A204.1 (cell line): Measurements from ENCODE around the gene PGR.
"Not testable (repeated sequence)": the region's sequence is repeated elsewhere in the genome, so short reads cannot be mapped to it uniquely, and the experiment has no call there.

Source experiments
- FAIRE-seq: peaks from 2 replicates; lab custom pipeline; 2012; peaks lifted over from hg19 to GRCh38; lab: Jason Lieb, UNC

Gene PGR

DNA sequence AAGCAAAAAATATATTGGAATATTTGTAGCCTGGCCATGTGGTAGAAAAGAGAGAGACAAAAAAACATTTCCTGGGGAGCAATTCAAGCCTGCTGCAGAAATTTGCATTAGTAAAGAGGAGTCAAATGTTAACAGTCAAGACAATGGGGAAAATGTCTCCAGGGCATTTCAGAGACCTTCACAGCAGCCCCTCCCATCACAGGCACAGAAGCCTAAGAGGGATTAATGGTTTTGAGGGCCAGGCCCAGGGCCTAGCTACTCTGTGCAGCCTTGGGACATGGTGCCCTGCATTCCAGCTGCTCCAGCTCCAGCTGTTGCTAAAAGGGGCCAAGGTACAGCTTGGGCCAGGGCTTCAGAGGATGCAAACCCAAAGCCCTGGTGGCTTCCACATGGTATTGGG is 46.8 kb downstream of the PGR start:
- FAIRE-seq = no peak

DNA sequence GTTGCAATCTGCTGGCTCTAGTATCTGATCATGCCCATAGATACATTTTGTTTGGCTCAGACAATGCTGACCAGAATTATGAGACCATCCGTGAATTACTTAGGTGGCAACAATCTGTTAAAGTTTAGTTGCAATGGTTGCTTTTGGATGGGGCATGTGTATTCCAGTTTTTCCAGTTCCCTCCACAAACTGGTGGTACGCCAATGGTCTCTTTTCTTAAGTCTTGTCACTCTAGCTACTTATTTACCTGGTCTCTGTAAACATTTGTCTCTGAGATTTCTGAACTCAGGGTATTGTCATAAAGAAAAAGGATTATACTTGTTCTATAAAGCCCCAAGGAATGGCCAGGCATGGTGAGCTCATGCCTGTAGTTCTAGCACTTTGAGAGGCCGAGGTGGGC is 65.9 kb downstream of the PGR start:
- no peak for FAIRE-seq

DNA sequence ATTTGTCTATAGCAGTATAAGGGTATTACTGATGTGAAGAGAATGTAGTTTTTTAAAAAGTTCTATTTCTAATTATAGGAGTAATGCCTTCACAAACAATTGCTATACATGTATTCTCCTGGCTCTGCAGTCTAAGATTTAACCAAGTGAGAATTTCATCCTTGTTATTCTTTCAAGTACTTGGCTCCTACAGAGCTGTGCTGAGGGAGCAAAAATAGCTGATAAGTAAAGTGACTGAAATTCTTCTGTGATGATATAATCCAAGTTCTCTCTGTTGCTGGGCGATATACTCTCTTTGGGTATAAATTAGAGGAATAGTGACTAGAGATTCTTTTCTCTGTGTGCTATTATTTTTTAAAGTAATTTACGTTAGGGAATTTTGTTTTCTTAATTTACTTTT is 68.0 kb downstream of the PGR start:
- no peak for FAIRE-seq

DNA sequence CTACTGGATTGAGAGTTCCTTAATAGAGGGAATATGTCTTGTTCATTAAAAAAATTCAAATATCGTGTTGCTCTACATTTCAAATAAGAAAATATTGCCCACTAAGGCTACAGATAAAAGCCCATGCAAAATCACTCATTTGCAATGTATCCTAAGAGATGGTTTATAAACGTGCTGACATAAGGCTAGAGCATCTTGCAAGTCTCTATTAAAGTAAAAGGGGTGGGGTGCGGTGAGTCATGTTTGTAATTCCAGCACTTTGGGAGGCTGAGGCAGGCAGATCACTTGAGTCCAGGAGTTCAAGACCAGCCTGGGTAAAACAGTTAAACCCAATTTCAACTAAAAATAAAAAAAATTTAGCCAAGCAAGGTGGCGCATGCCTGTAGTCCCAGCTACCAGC is 70.3 kb downstream of the PGR start:
- FAIRE-seq = no peak

DNA sequence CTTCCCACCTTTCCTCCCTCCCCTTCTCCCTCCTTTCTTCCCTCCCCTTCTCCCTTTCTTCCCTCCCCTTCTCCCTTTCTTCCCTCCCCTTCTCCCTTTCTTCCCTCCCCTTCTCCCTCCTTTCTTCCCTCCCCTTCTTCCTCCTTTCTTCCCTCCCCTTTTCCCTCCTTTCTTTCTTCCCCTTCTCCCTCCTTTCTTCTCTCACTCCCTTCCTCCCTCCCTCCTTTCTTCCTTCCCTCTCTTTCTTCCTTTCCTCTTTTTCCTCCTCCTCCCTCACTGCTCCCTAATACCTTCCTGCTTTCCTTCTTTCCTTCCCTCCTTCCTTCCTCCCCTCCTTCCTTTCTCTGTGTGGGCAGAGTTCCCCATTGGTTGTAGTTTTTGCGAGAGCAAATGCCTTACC is 76.1 kb downstream of the PGR start:
- no peak for FAIRE-seq

DNA sequence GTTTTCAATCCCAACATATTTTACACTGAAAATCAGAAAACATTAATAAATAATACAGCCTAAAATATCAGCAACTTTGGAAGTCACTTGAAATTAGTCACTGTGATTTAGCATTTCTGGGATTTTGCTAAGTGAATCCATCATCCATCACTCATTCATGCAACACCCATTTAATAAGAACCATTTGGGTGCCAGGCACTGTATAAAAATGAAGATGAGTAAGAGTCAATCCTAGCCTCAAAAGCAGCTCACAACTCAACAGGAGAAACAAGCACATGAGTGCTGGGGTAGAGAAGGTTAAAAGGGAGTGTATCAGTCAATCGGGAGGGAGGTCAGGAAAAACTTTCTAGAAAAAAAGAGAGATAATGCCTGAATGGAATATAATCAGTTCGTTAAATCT is 77.9 kb downstream of the PGR start:
- FAIRE-seq = no peak

DNA sequence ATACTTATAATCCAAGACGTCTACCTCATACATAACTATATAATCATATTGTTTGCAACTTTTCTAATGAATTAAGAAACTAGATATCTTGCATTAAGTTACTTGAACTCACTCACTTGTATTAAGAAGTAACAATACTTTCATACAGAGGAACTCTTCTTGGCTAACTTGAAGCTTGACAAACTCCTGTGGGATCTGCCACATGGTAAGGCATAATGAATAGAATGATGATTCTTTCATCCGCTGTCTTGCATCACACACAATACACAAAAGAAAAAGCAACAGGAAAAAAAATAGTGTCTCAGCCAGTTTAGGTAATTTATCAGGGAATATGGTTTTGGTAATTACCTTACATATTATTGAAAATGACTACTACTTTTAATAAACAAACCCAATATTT is 79.8 kb downstream of the PGR start:
- no peak for FAIRE-seq

DNA sequence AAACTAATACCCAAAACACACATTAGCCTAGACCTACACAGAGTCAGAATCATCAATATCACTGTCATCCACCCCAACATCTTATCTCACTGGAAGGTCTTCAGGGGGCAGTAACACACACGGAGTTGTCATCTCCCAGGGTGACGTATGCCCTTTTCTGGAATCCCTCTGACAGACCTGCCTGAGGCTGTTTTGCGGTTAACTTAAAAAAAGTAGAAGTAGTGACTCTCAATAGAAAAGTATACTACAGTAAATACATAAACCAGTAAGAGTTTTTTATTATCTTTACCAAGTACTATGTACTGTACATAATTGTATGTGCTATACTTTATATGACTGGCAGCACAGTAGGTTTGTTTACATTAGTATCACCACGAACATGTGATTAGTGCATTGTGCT is 80.5 kb downstream of the PGR start:
- no peak for FAIRE-seq

DNA sequence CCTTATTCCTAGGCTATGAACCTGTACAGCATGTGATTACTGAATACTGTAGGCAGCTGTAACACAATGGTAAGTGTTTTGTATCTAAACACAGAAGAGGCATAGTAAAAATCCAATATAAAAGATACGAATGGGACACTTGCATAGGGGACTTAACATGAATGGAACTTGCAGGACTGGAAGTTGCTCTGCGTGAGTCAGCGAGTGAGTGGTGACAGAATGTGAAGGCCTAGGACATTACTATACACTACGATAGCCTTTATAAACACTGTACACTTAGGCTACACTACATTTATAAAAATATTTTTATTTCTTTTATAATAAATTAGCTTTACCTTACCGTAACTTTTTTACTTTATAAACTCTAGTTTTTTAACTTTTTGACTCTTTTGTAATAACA is 81.1 kb downstream of the PGR start:
- FAIRE-seq = no peak

DNA sequence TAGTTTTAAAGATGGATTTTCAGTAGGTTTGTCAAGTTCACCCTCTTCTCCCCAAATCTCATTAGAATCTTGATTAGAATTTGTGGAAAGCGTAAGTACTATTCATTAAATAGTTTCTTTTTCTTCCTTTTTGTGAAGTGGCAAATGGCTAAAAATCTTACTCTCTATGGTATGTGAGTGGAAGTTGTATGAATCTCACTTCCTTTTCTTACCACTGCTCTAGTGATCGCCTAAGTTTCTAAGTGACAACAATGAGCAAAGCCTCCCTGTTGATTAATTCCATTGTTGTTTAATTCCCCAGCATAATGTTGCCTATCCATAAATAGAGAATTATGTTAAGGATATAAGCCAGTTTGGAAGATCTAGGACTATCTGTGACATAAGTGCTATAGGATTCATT is 82.7 kb downstream of the PGR start:
- FAIRE-seq = no peak

DNA sequence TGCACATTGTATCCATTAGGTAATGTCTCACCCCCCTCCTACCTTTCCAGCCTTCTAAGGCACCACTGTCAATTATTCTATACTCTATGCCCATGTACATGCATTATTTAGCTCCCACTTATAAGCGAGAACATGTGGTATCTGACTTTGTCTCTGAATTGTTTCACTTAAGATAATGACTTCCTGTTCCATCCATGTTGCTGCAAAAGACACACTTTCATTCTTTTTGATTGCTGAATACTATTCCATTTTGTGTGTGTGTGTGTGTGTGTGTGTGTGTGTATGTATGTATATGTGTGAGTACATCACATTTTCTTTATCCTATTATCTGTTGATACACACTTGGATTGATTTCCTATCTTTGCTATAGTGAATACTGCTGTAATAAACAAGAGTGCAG is 84.2 kb downstream of the PGR start:
- FAIRE-seq = no peak

DNA sequence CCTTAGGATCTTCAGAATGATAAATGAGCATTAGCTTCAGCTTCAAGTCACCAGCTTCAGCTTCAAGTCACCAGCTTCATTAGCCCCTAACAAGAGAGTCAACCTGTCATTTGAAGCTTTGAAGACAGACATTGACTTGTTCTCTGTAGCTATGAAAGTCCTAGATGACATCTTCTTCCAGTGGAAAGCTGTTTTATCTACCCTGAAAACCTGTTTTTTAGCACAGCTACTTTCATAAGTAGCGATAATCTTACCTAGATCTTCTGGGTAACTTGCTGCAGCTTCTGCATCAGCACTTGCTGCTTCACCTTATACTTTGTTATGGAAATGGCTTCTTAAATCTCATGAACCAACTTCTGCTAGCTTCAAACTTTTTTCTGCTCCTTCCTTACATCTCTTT is 85.7 kb downstream of the PGR start:
- FAIRE-seq = no peak

DNA sequence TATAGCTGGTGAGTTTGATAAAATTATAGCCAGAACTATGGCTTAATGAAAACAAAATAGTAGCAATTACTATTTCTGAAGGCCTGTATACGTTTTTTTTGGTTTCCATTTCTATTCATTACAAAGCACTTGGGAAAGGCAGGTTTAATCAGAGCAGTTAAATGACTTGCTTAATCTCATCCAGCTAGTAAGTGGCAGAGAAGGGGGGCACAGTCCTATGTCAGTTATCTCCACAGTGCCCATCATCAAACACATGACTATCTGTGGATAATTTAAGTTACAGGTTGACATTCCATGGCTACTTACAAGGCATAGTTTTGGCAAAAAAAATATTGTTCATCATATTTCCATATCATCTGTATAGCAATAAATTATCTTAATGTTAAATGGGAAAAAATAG is 93.7 kb downstream of the PGR start:
- no peak for FAIRE-seq

DNA sequence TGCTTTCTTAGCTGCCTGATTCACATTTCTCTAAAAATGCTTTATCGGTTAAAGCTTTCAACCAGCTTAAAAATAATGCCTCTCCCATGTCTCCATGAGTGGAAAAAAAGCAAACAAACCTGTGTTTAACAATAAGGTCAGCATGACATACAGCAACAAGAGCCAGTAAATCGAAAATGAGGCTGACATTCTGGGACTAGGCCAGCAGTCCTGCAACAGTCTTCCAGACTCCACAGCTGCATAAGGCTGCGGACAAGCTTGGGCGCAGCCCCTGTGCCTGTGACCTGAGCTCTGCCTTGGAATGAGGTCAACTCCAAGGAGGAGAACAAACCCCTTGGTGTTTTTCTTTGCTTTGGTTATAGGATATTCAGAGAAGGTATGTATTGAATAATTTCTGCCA is 95.5 kb downstream of the PGR start:
- no peak for FAIRE-seq

DNA sequence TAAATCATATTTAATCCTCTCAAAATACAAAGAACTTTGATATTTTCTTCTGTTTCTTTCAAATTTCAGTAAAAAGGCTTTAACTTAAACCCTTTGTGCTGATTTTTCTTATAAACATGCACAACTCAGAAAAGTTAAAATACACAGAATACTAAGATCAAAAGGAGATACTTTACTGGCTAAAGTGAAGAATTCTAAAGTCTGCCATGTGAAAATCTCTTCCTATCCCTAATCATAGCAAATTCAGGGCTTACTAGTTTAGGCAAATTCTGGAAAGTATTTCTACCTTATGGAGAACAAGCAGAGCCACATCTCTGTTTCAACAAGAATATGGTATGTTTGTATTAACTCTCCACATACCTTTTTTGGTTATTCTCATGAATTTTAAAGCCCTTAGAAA is 96.6 kb downstream of the PGR start:
- no peak for FAIRE-seq

DNA sequence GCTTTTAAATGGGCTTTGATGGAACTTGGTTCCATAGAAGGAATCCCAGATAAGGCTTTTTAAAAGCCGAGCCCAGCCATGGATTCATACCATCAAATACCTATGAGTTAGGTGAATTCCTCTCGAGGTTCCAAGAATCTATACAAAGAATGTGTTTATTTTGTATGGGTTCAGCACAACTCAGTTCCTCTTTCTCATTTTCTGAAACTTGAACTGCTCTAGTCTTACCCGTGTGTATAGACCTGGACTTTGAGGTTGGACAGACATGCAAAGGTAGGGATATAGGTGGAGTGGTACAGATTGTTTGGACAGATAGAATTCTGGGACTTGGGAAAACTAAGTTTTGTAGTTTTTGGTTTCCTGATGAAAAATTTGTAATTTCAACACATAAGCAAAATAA is 97.9 kb downstream of the PGR start:
- FAIRE-seq = no peak

DNA sequence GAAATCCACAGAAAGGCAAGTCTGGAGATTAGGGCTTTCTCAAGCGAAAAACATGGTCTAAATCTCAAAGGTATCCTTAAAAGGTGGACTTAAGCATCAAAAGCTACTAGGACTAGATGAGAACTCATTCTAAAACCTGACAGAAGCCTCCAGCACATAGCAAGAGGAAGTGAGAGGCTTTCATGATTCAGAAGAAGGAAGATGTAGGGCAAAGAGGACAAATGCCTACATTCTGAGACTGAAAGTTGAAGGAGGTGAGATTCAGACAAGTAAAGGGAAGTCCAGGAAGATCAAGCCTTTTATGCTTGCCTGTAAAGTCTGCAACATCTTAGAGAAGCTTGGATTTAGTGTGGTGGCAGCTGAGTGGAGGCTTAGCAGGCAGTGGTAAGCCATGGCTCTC is 98.9 kb downstream of the PGR start:
- no peak for FAIRE-seq

DNA sequence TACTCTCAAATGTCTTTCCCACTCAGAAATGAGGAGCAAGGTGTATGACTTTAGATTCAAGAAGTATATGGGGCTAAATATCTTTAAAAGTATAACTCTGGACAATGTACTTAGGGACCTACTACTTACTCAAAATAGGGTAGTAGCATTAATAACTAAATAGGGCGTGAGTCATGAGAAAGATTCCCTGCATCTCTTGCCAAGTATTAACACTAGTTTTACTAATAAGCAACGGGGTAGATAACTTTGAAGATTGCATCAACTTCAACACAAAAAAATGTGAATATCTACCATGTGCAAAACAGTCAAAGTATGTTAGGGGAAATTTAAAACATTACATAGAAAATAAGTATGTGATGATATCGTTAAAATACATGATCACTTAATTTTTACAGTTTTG is 99.6 kb downstream of the PGR start:
- no peak for FAIRE-seq

DNA sequence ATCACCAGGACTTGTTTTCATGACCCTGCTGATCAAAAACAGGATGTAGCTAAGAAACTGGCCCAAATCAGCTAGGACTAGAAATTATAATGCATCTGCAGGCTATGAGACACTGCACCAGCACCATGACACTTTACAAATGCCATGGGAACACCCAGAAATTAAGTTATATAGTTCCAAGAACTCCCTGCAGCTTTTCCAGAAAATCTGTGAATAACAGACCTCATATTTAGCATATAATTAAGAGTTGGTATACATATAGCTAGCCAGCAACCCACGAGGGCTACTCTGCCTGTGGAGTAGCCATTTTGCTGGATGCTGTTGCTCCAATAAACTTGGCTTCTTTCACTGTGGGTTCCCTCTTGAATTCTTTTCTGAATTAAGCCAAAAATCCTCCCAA is 101.0 kb downstream of the PGR start:
- FAIRE-seq = no peak

DNA sequence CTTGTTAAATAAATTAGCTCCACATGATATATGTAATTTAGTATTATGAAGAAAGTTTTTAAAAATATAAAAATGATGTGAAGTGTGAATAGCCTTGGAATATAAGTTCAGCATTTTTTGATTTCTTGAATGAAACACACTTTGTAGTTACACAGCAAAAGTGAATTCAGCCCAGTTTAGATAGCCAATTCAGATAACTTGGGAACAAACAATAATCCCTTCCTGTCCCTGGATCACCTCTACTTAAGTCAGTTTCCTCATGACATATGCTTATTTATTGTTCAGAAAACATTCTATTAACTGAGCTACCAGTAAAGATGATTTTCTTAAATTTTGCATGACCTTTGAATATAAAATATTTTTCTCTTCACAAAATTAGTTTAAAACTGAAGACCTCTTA is 107.4 kb downstream of the PGR start:
- no peak for FAIRE-seq

DNA sequence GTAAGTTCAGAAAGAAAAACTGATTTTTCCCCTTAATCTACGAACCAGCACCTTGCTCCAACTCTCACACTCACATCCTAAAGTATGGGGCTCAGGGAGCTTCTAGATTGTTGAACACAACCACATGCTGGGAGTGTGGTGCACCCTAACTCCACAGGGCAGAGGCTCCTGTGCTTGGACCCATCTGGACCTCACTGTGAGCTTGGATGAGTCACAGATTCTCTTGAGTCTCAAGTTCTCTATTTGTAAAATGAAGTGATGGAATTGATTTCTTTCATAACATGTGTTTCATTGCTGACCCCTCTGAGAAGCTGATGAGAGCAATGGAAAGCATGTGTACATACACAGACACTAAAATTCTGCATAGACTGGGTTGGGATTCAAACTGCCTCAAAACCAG is 109.7 kb downstream of the PGR start:
- FAIRE-seq = no peak

DNA sequence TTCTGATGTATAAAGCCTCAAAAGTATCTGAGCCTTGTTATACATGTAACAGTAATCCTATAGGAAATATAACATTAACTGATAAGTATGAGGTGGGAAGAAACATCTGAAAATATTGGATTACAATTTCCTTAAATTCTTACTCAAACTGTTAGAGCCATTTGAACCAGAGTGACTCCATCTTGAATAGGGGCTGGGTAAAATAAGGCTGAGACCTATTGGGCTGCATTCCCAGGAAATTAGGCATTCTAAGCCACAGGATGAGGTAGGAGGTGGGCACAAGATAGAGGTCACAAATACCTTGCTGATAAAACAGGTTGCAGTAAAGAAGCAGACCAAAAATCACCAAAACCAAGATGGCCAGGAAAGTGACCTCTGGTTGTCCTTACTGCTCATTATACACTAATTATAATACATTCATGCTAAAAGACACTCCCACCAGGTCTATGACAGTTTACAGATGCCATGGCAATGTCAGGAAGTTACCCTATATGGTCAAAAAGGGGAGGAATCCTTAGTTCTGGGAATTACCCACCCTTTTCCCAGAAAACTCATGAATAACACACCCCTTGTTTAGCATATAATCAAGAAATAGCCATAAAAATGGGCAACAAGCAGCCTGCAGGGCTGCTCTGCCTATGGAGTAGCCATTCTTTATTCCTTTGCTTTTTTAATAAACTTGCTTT is 114.9 kb downstream of the PGR start:
- FAIRE-seq = no peak

DNA sequence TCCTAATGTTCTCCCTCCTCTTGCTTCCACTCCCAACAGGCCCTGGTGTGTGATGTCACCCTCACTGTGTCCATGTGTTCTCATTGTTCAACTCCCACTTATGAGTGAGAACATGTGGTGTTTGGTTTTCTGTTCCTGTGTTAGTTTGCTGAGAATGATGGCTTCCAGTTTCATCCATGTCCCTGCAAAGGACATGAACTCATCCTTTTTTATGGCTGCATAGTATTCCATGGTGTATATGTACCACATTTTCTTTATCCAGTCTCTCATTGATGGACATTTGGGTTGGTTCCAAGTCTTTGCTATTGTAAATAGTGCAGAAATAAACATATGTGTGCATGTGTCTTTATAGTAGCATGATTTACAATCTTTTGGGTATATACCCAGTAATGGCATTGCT is 115.9 kb downstream of the PGR start:
- FAIRE-seq = not testable (repeated sequence)

DNA sequence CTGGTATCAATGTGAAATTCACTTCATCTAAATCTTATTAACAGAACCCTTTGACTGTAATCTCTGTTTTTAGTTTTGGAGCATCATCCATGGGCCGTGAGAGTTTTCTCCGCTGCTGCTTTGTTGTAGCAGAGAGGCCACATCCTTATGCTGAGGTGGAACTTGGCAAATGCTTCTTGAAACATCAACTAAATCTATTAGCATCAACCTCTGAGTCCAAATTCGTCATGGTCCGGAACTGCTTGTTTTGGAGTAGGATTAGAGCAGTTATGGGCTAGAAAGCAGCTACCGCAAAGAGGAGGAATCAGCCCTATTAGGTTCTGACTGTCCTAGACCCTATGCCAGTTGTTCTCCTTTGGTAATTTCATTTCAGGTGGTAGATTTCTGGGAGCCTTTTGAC is 117.7 kb downstream of the PGR start:
- no peak for FAIRE-seq

DNA sequence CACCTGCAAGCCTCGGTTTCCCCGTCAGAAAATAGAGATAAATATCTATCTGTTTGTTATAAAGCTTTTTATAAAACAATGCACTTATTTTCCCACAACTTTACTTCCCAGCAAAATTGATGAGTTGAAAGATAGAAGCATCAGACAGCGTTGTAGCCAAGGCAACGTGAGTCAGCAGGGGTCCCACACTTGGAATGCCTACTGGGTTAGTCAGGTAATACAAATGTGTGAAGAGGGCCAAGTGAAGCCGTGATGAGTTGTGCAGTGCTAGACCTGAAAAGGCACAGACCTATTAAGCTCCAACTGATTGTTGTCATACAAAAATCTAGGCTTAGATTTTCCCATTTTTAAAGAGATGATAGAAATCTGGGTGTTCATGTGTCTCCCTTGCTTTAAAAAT is 118.7 kb downstream of the PGR start:
- no peak for FAIRE-seq
